Neuronal stem cell (in vitro differentiated cells): ENCODE data around the gene CMTM7.

Experiments used
- DNase-seq: peaks from one replicate; pipeline ENCODE4 v3.0.0-alpha.2; 2013; ENCODE audit warnings: low spot score
- H2AFZ ChIP-seq: one replicate; pipeline ENCODE4 v1.6.1; 2013; ENCODE audit warnings: mild to moderate bottlenecking, low read length, inconsistent platforms
- H2AK5ac ChIP-seq: 2 replicates; pipeline ENCODE4 v1.6.1; 2013; ENCODE audit warnings: low read depth, mild to moderate bottlenecking, inconsistent platforms, low read length, moderate library complexity, mixed read lengths
- H2BK120ac ChIP-seq: 2 replicates; pipeline ENCODE4 v1.6.1; 2013; ENCODE audit warnings: low read depth, mild to moderate bottlenecking, inconsistent platforms, low read length, moderate library complexity, mixed read lengths
- H2BK12ac ChIP-seq: one replicate; pipeline ENCODE4 v1.6.1; 2013; ENCODE audit warnings: low read length, inconsistent platforms
- H2BK15ac ChIP-seq: 2 replicates; pipeline ENCODE4 v1.6.1; 2013; ENCODE audit warnings: mild to moderate bottlenecking, low read length, inconsistent platforms, mixed read lengths
- H2BK5ac ChIP-seq: one replicate; pipeline ENCODE4 v1.6.1; 2013; ENCODE audit warnings: inconsistent platforms, mild to moderate bottlenecking, low read length, moderate library complexity
- H3K14ac ChIP-seq: one replicate; pipeline ENCODE4 v1.6.1; 2013; ENCODE audit warnings: low read length, inconsistent platforms
- H3K18ac ChIP-seq: 2 replicates; pipeline ENCODE4 v1.6.1; 2013; ENCODE audit warnings: low read length, inconsistent platforms
- H3K23ac ChIP-seq: 2 replicates; pipeline ENCODE4 v1.6.1; 2013; ENCODE audit warnings: low read depth, mild to moderate bottlenecking, mixed read lengths, low read length, inconsistent platforms; ENCODE audit not compliant: poor library complexity
- H3K27ac ChIP-seq: replicated peaks from 3 replicates; pipeline ENCODE4 v1.5.1; 2013; ENCODE audit warnings: low read length, inconsistent platforms
- H3K27me3 ChIP-seq, 3 experiments: 2 replicates each; pipeline ENCODE4 v1.6.1; 2013; ENCODE audit warnings: low read length in 3 of 3, mild to moderate bottlenecking in 2 of 3, inconsistent platforms in 1 of 3, low read depth in 1 of 3, mixed read lengths in 1 of 3, moderate library complexity in 1 of 3; ENCODE audit not compliant: control insufficient read depth in 3 of 3, insufficient read depth in 3 of 3
- H3K36me3 ChIP-seq, 2 donors: replicated peaks in 1 of 2; 2 replicates each; pipeline ENCODE4 v1.6.1; 2013; ENCODE audit warnings: low read length in 2 of 2; ENCODE audit not compliant: control insufficient read depth in 2 of 2, insufficient read depth in 2 of 2
- H3K4ac ChIP-seq: 2 replicates; pipeline ENCODE4 v1.6.1; 2013; ENCODE audit warnings: inconsistent platforms, mild to moderate bottlenecking, low read length, moderate library complexity
- H3K4me1 ChIP-seq, 2 donors: 1 replicate in 1 of 2; 2 replicates in 1 of 2; pipeline ENCODE4 v1.6.1; 2013; ENCODE audit warnings: low read length in 2 of 2, low read depth in 1 of 2; ENCODE audit not compliant: control insufficient read depth in 2 of 2, insufficient read depth in 1 of 2
- H3K4me2 ChIP-seq: one replicate; pipeline ENCODE4 v1.6.1; 2013; ENCODE audit warnings: mild to moderate bottlenecking, low read length, inconsistent platforms; ENCODE audit not compliant: insufficient read depth, poor library complexity, severe bottlenecking
- H3K4me3 ChIP-seq, 2 donors: 2 replicates each; pipeline ENCODE4 v1.5.1; 2013; ENCODE audit warnings: low read length in 2 of 2, mild to moderate bottlenecking in 2 of 2, inconsistent platforms in 1 of 2, moderate library complexity in 1 of 2
- H3K79me1 ChIP-seq: one replicate; pipeline ENCODE4 v1.6.1; 2013; ENCODE audit warnings: low read depth, mild to moderate bottlenecking, inconsistent platforms, low read length, moderate library complexity
- H3K9ac ChIP-seq: one replicate; pipeline ENCODE4 v1.6.1; 2013; ENCODE audit warnings: mild to moderate bottlenecking, low read depth, low read length, inconsistent platforms; ENCODE audit not compliant: poor library complexity
- H3K9me3 ChIP-seq, 2 donors: replicated peaks in 1 of 2; 2 replicates each; pipeline versions ENCODE3 to v1.6.1; 2013; ENCODE audit warnings: low read length in 2 of 2, mild to moderate bottlenecking in 2 of 2, inconsistent platforms in 1 of 2, low read depth in 1 of 2, mixed read lengths in 1 of 2, moderate library complexity in 1 of 2; ENCODE audit not compliant: control insufficient read depth in 2 of 2, insufficient read depth in 1 of 2
- H4K8ac ChIP-seq: one replicate; pipeline ENCODE4 v1.6.1; 2013; ENCODE audit warnings: low read depth, mild to moderate bottlenecking, inconsistent platforms, low read length, moderate library complexity
- H4K91ac ChIP-seq: one replicate; pipeline ENCODE4 v1.6.1; 2013; ENCODE audit warnings: low read length, low read depth, mild to moderate bottlenecking, inconsistent platforms; ENCODE audit not compliant: poor library complexity
- WGBS, 2 donors: extraction: QIAGEN DNeasy Blood & Tissue Kit; methylation state at CpG; one replicate each; pipeline ENCODE4 v1.1.7; 2013; ENCODE audit warnings: missing lambda C conversion rate in 2 of 2, mixed read lengths in 1 of 2; ENCODE audit not compliant: insufficient read length in 2 of 2, insufficient replicate concordance in 1 of 2; ENCODE audit errors: extremely low coverage in 2 of 2; 5-methylcytosine and 5-hydroxymethylcytosine counted together

Gene CMTM7

GRCh38 chr3:32375596-32375930 is 16.1 kb upstream of the CMTM7 start:
- no peak overlapping the region for H2BK12ac ChIP-seq
- H3K27me3 ChIP-seq: no peaks in the 10 kb centered on the region
- no peak overlapping the region for H3K27ac ChIP-seq
- H3K4ac ChIP-seq: no peak overlapping the region
- peaks cover 3 to 10% of the 10 kb centered on the region in 2 donors for H3K4me1 ChIP-seq
- no CpG with 5 or more reads among the region's 5 CpGs for WGBS, 2 donors
- no peaks in the 10 kb centered on the region for H3K79me1 ChIP-seq
- no peak overlapping the region for H2AK5ac ChIP-seq
- H3K4me3 ChIP-seq: no peak overlapping the region
- H3K14ac ChIP-seq: no peak overlapping the region
- H3K9ac ChIP-seq: no peak overlapping the region
- no peak overlapping the region for H3K18ac ChIP-seq
- no peak overlapping the region for H4K91ac ChIP-seq
- H3K9me3 ChIP-seq: no peaks in the 10 kb centered on the region
- H2AFZ ChIP-seq: no peak overlapping the region
- no peak overlapping the region for H4K8ac ChIP-seq
- DNase-seq: no peak
- no peaks in the 10 kb centered on the region for H3K36me3 ChIP-seq
- no peak overlapping the region for H2BK5ac ChIP-seq
- no peak overlapping the region for H2BK120ac ChIP-seq
- no peak overlapping the region for H3K23ac ChIP-seq
- no peak overlapping the region for H3K4me2 ChIP-seq
- no peak overlapping the region for H2BK15ac ChIP-seq

GRCh38 chr3:32376115-32376514 is 15.5 kb upstream of the CMTM7 start:
- no peak for DNase-seq
- Histone ChIP-seq H3K9ac (no peak overlapping the region), H3K9me3 (no peaks in the 10 kb centered on the region), H3K18ac (no peak overlapping the region), H3K27ac (no peak overlapping the region), H2AFZ (no peak overlapping the region), H3K79me1 (no peaks in the 10 kb centered on the region), H4K91ac (no peak overlapping the region), H3K4ac (no peak overlapping the region), H3K27me3 (no peaks in the 10 kb centered on the region), H3K4me2 (no peak overlapping the region), H3K4me1 (peaks cover 3 to 15% of the 10 kb centered on the region in 2 donors), H3K36me3 (no peaks in the 10 kb centered on the region), H2AK5ac (no peak overlapping the region), H3K14ac (no peak overlapping the region), H2BK12ac (no peak overlapping the region), H2BK5ac (no peak overlapping the region), H3K23ac (no peak overlapping the region), H2BK120ac (no peak overlapping the region), H4K8ac (no peak overlapping the region), H3K4me3 (no peak overlapping the region), H2BK15ac (no peak overlapping the region)
- WGBS, 2 donors: no CpG with 5 or more reads among the region's 2 CpGs

GRCh38 chr3:32379831-32380500 is 11.7 kb upstream of the CMTM7 start:
- Histone ChIP-seq H3K4me3 (peak overlapping the region in 1 of 2 donors; percentile 14), H3K36me3 (no peaks in the 10 kb centered on the region), H2AK5ac (no peak overlapping the region), H3K23ac (no peak overlapping the region), H4K91ac (no peak overlapping the region), H3K4me1 (peaks cover 4 to 24% of the 10 kb centered on the region in 2 donors), H3K4ac (no peak overlapping the region), H2BK120ac (no peak overlapping the region), H3K14ac (no peak overlapping the region), H2BK15ac (no peak overlapping the region), H3K27ac (no peak overlapping the region), H4K8ac (no peak overlapping the region), H2BK5ac (no peak overlapping the region), H3K18ac (no peak overlapping the region), H2AFZ (peak overlapping the region; percentile 49), H2BK12ac (no peak overlapping the region), H3K27me3 (no peaks in the 10 kb centered on the region), H3K79me1 (no peaks in the 10 kb centered on the region), H3K4me2 (no peak overlapping the region), H3K9ac (no peak overlapping the region), H3K9me3 (peaks cover 0 to 2% of the 10 kb centered on the region in 2 donors)
- WGBS, 2 donors: no CpG with 5 or more reads among the region's 10 CpGs
- no peak for DNase-seq

- H3K27ac ChIP-seq: no peak overlapping the region
- WGBS, 2 donors: no CpG with 5 or more reads among the region's 7 CpGs
Observed at GRCh38 chr3:32381922-32382321, 9.7 kb upstream of the CMTM7 start.

More at GRCh38 chr3:32381922-32382321, 9.7 kb upstream of the CMTM7 start:
- Histone ChIP-seq H3K4me3 (no peak overlapping the region), H3K79me1 (no peaks in the 10 kb centered on the region), H3K9ac (no peak overlapping the region), H2AFZ (no peak overlapping the region), H3K27me3 (no peaks in the 10 kb centered on the region), H3K4me1 (peaks cover 9 to 32% of the 10 kb centered on the region in 2 donors), H2BK120ac (no peak overlapping the region), H3K4me2 (no peak overlapping the region), H3K23ac (no peak overlapping the region), H3K14ac (no peak overlapping the region), H3K4ac (no peak overlapping the region), H4K8ac (no peak overlapping the region), H4K91ac (no peak overlapping the region), H3K18ac (no peak overlapping the region), H2BK12ac (no peak overlapping the region), H2BK15ac (no peak overlapping the region), H3K36me3 (no peaks in the 10 kb centered on the region), H2BK5ac (no peak overlapping the region), H2AK5ac (no peak overlapping the region), H3K9me3 (peaks cover 0 to 2% of the 10 kb centered on the region in 2 donors)
- no peak for DNase-seq
